Esophagus muscularis mucosa (tissue), 4 donors: Measurements from ENCODE around the gene DLST. TPM values are rescaled to one million over a fixed set of nuclear protein-coding genes. Genes with fewer than 3 reads are reported as not detected.

Experiments
- DNase-seq: peaks from one replicate; pipeline ENCODE4 v3.0.0-alpha.2; 2017; ENCODE audit errors: extremely low spot score
- H3K27ac ChIP-seq, 4 donors: fragments of 200-600 bp; sonication (generic); replicated peaks in 1 of 4; 1 replicate in 3 of 4; 2 replicates in 1 of 4; pipeline ENCODE4 v1.5.1; 2016 to 2019; ENCODE audit warnings: mild to moderate bottlenecking in 1 of 4
- H3K27me3 ChIP-seq, 4 donors: fragments of 200-600 bp; sonication (generic); one replicate each; pipeline versions ENCODE4 v1.5.1 to v1.6.0; 2016 to 2019
- H3K36me3 ChIP-seq, 4 donors: fragments of 200-600 bp; sonication (generic); one replicate each; pipeline ENCODE4 v1.5.1; 2016 to 2019
- H3K4me1 ChIP-seq, 4 donors: fragments of 200-600 bp; sonication (generic); one replicate each; pipeline ENCODE4 v1.5.1; 2016 to 2019
- H3K4me3 ChIP-seq, 4 donors: fragments of 200-600 bp; sonication (generic); 1 replicate in 2 of 4; 2 replicates in 2 of 4; pipeline ENCODE4 v1.5.1; 2016 to 2019; ENCODE audit warnings: mild to moderate bottlenecking in 4 of 4, moderate library complexity in 1 of 4
- H3K9me3 ChIP-seq, 4 donors: fragments of 200-600 bp; sonication (generic); 1 replicate in 3 of 4; 2 replicates in 1 of 4; pipeline ENCODE4 v1.5.1; 2016 to 2019
- EP300 ChIP-seq: sonication (generic); formaldehyde crosslinking; IDR thresholded peaks from one replicate; pipeline ENCODE4 v1.6.1; 2017; ENCODE audit warnings: antibody characterized with exemption
- POLR2A ChIP-seq: fragments of 450-650 bp; IDR thresholded peaks from one replicate; pipeline ENCODE4 v1.6.1; 2017; ENCODE audit warnings: antibody characterized with exemption, moderate library complexity, mild to moderate bottlenecking, low read depth
- POLR2AphosphoS5 ChIP-seq, 2 donors: sonication (generic); formaldehyde crosslinking; IDR thresholded peaks; one replicate each; pipeline ENCODE4 v1.6.1; 2017; ENCODE audit warnings: antibody characterized with exemption in 2 of 2
- WGBS: methylation state at CpG from one replicate; pipeline ENCODE4 v1.1.5; 2018; 5-methylcytosine and 5-hydroxymethylcytosine counted together
- intact Hi-C: fragments of 100-400 bp; cut with DNase I; formaldehyde crosslinking; loops from one replicate; pipeline ENCODE4 v1.15.1; 2023
- total RNA-seq, 4 donors: library from RNA; depleted of rRNA; stranded (reverse); fragments of >200 nt; gene quantifications; one replicate each; pipeline versions ENCODE4 v1.1.0 to v1.2.1, GENCODE V29; 2016
- TF ChIP-seq, protein P1 (sequence below), 3 experiments: fragments of 200-600 bp in 2 of 3; fragments of 450-650 bp in 1 of 3; sonication (generic) in 2 of 3; IDR thresholded peaks; one replicate each; pipeline ENCODE4 v1.5.1; 2017 to 2019; ENCODE audit warnings: antibody characterized with exemption in 3 of 3, mild to moderate bottlenecking in 2 of 3, moderate library complexity in 1 of 3

The DLST gene
- total RNA-seq, 4 donors from 2014 or later: 72.7 to 96.2 (median 88.5) TPM

GRCh38 chr14:74952697-74953484 lies 71.2 kb downstream of the DLST start:
- H3K4me1 ChIP-seq: peaks cover 28 to 55% (median 38%) of the 10 kb centered on the region in 4 donors
- H3K27me3 ChIP-seq: peaks cover 0 to 58% (median 0%) of the 10 kb centered on the region in 4 donors
- peak overlapping the region; percentile 62 to 73 (median 66) for H3K4me3 ChIP-seq
- H3K36me3 ChIP-seq: peaks cover 0 to 20% (median 0%) of the 10 kb centered on the region in 4 donors
- TF ChIP-seq POLR2AphosphoS5 (IDR thresholded peaks at IDR 0.05): no peak
- no peak for TF ChIP-seq POLR2A
- TF ChIP-seq, protein P1, sequence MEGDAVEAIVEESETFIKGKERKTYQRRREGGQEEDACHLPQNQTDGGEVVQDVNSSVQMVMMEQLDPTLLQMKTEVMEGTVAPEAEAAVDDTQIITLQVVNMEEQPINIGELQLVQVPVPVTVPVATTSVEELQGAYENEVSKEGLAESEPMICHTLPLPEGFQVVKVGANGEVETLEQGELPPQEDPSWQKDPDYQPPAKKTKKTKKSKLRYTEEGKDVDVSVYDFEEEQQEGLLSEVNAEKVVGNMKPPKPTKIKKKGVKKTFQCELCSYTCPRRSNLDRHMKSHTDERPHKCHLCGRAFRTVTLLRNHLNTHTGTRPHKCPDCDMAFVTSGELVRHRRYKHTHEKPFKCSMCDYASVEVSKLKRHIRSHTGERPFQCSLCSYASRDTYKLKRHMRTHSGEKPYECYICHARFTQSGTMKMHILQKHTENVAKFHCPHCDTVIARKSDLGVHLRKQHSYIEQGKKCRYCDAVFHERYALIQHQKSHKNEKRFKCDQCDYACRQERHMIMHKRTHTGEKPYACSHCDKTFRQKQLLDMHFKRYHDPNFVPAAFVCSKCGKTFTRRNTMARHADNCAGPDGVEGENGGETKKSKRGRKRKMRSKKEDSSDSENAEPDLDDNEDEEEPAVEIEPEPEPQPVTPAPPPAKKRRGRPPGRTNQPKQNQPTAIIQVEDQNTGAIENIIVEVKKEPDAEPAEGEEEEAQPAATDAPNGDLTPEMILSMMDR (IDR thresholded peaks at IDR 0.05): no peak
- no peak for TF ChIP-seq EP300
- 91% methylated on average over 12 of the region's 18 CpGs for WGBS
- intact Hi-C loops: no loop called here
- no peaks in the 10 kb centered on the region for H3K9me3 ChIP-seq
- H3K27ac ChIP-seq: no peak overlapping the region
- DNase-seq: no peak

Other genes with a start within 250 kb of the DLST start
- gene AREL1, start 168.8 kb upstream of the DLST start, total RNA-seq: 10 to 100 TPM; 12.3 to 21.6 (median 16.2) TPM
- gene FCF1, start 168.8 kb upstream of the DLST start, total RNA-seq: 10 to 100 TPM; 19.1 to 26.7 (median 23.2) TPM
- gene YLPM1, start 118.6 kb upstream of the DLST start, total RNA-seq: 10 to 100 TPM; 31.0 to 47.2 (median 36.0) TPM
- not detected for gene PROX2, start 5.8 kb upstream of the DLST start, total RNA-seq
- 1 to 10 TPM; 5.3 to 9.7 (median 7.7) TPM for gene RPS6KL1, start 41.3 kb downstream of the DLST start, total RNA-seq
- 10 to 100 TPM; 16.7 to 69.6 (median 18.4) TPM for gene PGF, start 73.7 kb downstream of the DLST start, total RNA-seq
- gene EIF2B2, start 121.0 kb downstream of the DLST start, total RNA-seq: 10 to 100 TPM; 23.3 to 58.0 (median 45.9) TPM
- gene MLH3, start 169.6 kb downstream of the DLST start, total RNA-seq: 10 to 100 TPM; 24.5 to 40.7 (median 32.9) TPM
- gene ACYP1, start 182.1 kb downstream of the DLST start, total RNA-seq: 10 to 100 TPM in 3 of 4 donors, 1 to 10 TPM in 1; 9.1 to 20.3 (median 16.9) TPM
- gene ZC2HC1C, start 187.7 kb downstream of the DLST start, total RNA-seq: 1 to 10 TPM; 4.3 to 7.1 (median 5.9) TPM
- gene NEK9, start 245.1 kb downstream of the DLST start, total RNA-seq: 100 to 1,000 TPM in 1 of 4 donors, 10 to 100 TPM in 3; 52.3 to 111 (median 79.0) TPM